Pancreas (tissue), 10 donors: Measurements from ENCODE around the gene SLC22A7. TPM values are rescaled to one million over a fixed set of nuclear protein-coding genes. Genes with fewer than 3 reads are reported as not detected.

Source experiments
- ATAC-seq, 4 donors: fragments of 200-7000 bp; cut with Tn5 transposase; one replicate each; pipeline versions ENCODE4 v1.8.0 to v1.9.1; 2020; ENCODE audit warnings: mild to moderate bottlenecking in 4 of 4, moderate library complexity in 4 of 4
- DNase-seq, 6 donors: peaks; one replicate each; pipeline ENCODE4 v3.0.0-alpha.2; 2020
- FAIRE-seq: peaks from 2 replicates; lab custom pipeline; 2012; peaks lifted over from hg19 to GRCh38; lab: Jason Lieb, UNC
- H3K27ac ChIP-seq, 4 donors: fragments of 200-600 bp; sonication (generic); 1 replicate in 3 of 4; 2 replicates in 1 of 4; pipeline versions ENCODE4 v1.5.0 to v1.8.0; 2020
- H3K27me3 ChIP-seq, 4 donors: fragments of 200-600 bp; one replicate each; pipeline ENCODE4 v1.8.0; 2021
- H3K36me3 ChIP-seq, 3 donors: fragments of 200-600 bp; sonication (generic) in 1 of 3; one replicate each; pipeline versions ENCODE4 v1.5.0 to v1.8.0; 2020 to 2021
- H3K4me1 ChIP-seq, 3 donors: fragments of 200-600 bp; one replicate each; pipeline ENCODE4 v1.8.0; 2021
- H3K4me3 ChIP-seq, 4 donors: fragments of 200-600 bp; sonication (generic) in 2 of 4; one replicate each; pipeline versions ENCODE4 v1.5.0 to v1.8.0; 2020 to 2021
- H3K9me3 ChIP-seq, 4 donors: fragments of 200-600 bp; one replicate each; pipeline ENCODE4 v1.8.0; 2021
- WGBS, 2 donors: extraction: QIAGEN DNeasy Blood & Tissue Kit; methylation state at CpG; one replicate each; pipeline ENCODE4 v1.1.7; 2013; 5-methylcytosine and 5-hydroxymethylcytosine counted together
- intact Hi-C, 3 donors: fragments of 100-400 bp; cut with DNase I; formaldehyde crosslinking; loops; one replicate each; pipeline versions ENCODE4 v1.11.1 to v1.14.2; 2022
- polyA plus RNA-seq, 2 donors: library from polyadenylated mRNA; stranded (reverse); fragments of 200-250 nt; gene quantifications; one replicate each; pipeline ENCODE4 v1.2.3, GENCODE V29; 2013
- total RNA-seq, 6 donors: library from RNA; stranded (reverse); fragmentation: NEBNext Ultra II Directional in 4 of 6; extraction: Animal tissue kit (Norgen Biotek cat#: 25700) in 4 of 6; gene quantifications; one replicate each; pipeline versions ENCODE4 v1.2.1 to v1.2.4, GENCODE V29; 2021 to 2023
- TF ChIP-seq, protein P1 (sequence below), 4 donors: fragments of 200-600 bp; sonication (generic) in 3 of 4; IDR thresholded peaks; one replicate each; pipeline versions ENCODE4 v1.5.0 to v1.8.0; 2021; ENCODE audit warnings: antibody characterized with exemption in 4 of 4
- donor health status: healthy with polysubstance abuse.
- donor health status: DM: no; HTN: no; CAD: no; lungs with moderate emphysema.
- donor health status: DM: no; HTN: no; CAD: no.
- donor health status: control.
- donor health status: control.
- donor health status: Bipolar disorder and iron deficiency.
- donor health status: DM: yes; HTN: yes; CAD: no.
- donor health status: DM: no; HTN: no; CAD: no.
- donor health status: DM: no; HTN: no; CAD: no.
- donor health status: DM: yes; HTN: yes; CAD: no.

The SLC22A7 gene
- total and polyA plus RNA-seq, 8 donors = 0.16 TPM; not detected in 7

DNA sequence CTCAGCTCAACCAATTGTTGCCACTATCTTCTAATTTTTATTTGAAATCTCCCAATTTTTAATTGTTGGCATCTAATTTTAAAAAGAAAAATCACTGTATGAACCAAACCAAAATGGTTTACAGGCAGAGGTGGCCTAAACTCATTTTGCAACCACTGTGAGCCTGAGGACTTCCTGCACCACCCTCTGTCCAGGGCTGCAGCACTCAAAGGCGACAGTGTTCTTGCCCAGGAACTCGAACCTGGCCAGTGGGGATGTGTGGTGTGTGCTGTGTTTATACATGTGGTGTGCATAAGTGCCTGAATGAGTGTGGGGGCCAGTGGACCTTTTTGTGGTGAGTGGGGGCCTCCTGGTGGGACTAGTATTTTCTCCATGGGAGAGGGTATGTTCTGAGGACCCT is 24.4 kb upstream of the SLC22A7 start:
- WGBS, 2 donors = 60 to 71% methylated on average over 2 of the region's 2 CpGs
- TF ChIP-seq, protein P1, sequence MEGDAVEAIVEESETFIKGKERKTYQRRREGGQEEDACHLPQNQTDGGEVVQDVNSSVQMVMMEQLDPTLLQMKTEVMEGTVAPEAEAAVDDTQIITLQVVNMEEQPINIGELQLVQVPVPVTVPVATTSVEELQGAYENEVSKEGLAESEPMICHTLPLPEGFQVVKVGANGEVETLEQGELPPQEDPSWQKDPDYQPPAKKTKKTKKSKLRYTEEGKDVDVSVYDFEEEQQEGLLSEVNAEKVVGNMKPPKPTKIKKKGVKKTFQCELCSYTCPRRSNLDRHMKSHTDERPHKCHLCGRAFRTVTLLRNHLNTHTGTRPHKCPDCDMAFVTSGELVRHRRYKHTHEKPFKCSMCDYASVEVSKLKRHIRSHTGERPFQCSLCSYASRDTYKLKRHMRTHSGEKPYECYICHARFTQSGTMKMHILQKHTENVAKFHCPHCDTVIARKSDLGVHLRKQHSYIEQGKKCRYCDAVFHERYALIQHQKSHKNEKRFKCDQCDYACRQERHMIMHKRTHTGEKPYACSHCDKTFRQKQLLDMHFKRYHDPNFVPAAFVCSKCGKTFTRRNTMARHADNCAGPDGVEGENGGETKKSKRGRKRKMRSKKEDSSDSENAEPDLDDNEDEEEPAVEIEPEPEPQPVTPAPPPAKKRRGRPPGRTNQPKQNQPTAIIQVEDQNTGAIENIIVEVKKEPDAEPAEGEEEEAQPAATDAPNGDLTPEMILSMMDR (IDR thresholded peaks at IDR 0.05) = no peak
- Histone ChIP-seq H3K36me3 (no peaks in the 10 kb centered on the region), H3K4me1 (peaks cover 5 to 12% (median 7%) of the 10 kb centered on the region in 3 donors), H3K9me3 (no peaks in the 10 kb centered on the region), H3K27ac (no peak overlapping the region), H3K27me3 (no peaks in the 10 kb centered on the region), H3K4me3 (no peak overlapping the region)
- ATAC-seq (no peak), FAIRE-seq (no peak), DNase-seq (no peak)
- intact Hi-C loops = no loop called here

DNA sequence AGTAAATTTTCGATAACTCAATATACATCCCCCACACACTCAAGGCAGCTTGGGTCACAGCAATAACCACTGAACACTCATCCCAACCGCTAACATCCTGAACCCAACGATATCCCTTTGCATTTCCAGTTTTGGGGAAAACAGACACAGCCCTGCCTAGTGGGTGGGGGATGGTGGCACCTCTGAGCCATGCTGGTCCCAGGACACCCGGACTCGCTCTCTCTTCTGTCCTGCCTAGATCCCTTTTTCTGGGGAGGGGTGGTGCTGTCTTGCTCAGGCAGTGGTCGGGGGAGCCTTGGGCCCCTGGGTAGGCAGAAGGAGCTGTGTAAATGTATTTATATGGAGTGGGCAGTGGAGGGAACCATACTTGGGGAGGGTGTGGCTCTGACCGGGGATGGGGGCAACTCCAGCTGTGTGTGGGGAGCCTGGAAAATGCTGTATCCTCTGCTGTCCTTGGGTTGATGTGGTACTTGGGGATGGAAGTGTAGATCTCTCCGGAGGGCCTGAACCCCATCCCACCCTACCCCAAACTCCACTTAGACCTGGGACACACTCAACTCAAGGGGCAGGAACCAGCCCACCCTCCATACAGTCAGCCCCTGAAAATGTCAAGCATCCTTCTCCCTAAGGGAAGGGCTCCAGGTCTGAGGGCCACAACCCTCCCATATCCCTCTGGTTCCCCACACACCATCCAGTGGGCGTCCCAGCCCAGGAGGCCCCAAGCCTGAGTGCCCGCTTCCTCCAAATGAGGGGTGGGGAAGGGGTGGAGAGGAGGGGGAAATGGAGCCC is 23.7 kb upstream of the SLC22A7 start:
- no peaks in the 10 kb centered on the region for H3K36me3 ChIP-seq
- peaks cover under 1 to 6% (median 6%) of the 10 kb centered on the region in 3 donors for H3K4me1 ChIP-seq
- intact Hi-C loops = no loop called here
- no peaks in the 10 kb centered on the region for H3K9me3 ChIP-seq
- H3K27me3 ChIP-seq = no peaks in the 10 kb centered on the region
- TF ChIP-seq, protein P1 (IDR thresholded peaks at IDR 0.05) = no peak
- DNase-seq = no peak
- peak overlapping the region in 1 of 4 donors; percentile 46 for H3K4me3 ChIP-seq
- no peak overlapping the region for H3K27ac ChIP-seq
- no peak for FAIRE-seq
- WGBS, 2 donors = 85 to 89% methylated on average over 9 to 10 of the region's 10 CpGs
- no peak for ATAC-seq

DNA sequence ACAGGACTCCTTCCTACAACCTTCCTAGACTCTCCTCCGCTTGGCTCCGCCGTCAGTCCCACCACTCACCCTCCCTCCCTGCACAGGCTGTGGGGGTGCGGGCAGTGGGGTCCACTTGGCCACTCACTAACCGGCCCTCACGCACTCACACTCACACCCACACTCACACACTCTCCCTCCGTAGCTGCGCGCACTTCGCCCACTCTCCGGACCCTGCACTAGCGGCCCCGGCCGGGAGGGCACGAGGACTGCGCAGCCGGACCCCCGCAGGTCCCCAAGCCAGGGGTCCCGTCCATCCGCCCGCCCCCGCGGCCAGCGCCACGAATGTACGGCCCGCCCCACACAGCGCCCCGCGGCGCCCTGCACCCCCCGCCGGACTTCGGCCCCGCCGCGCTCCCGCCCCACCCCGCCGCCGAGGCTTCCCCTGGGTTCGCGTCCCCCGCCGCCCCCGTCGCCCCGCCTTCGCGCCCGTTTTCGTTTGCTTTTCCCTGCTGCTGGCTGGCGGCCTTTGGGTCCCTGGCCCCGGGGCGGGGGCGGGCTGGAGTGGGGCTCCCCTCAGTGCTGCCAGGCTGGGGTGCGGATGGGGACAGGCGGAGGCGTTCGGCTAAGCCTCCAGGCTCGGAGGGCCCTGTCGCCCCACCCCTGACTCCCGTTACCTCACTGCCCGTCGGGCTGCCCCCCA is 23.0 kb upstream of the SLC22A7 start:
- DNase-seq (peak in 3 of 6 donors; percentile 49 to 86 (median 72)), ATAC-seq (peak; percentile 55 to 82 (median 66)), FAIRE-seq (no peak)
- peak overlapping the region; percentile 10 to 46 (median 28) for H3K4me3 ChIP-seq
- TF ChIP-seq, protein P1 (IDR thresholded peaks at IDR 0.05) = no peak
- no peaks in the 10 kb centered on the region for H3K9me3 ChIP-seq
- H3K4me1 ChIP-seq = no peaks in the 10 kb centered on the region
- no peaks in the 10 kb centered on the region for H3K36me3 ChIP-seq
- WGBS, 2 donors = 8 to 9% methylated on average over 64 to 65 of the region's 65 CpGs
- no peak overlapping the region for H3K27ac ChIP-seq
- no peaks in the 10 kb centered on the region for H3K27me3 ChIP-seq
- intact Hi-C loops = no loop called here

DNA sequence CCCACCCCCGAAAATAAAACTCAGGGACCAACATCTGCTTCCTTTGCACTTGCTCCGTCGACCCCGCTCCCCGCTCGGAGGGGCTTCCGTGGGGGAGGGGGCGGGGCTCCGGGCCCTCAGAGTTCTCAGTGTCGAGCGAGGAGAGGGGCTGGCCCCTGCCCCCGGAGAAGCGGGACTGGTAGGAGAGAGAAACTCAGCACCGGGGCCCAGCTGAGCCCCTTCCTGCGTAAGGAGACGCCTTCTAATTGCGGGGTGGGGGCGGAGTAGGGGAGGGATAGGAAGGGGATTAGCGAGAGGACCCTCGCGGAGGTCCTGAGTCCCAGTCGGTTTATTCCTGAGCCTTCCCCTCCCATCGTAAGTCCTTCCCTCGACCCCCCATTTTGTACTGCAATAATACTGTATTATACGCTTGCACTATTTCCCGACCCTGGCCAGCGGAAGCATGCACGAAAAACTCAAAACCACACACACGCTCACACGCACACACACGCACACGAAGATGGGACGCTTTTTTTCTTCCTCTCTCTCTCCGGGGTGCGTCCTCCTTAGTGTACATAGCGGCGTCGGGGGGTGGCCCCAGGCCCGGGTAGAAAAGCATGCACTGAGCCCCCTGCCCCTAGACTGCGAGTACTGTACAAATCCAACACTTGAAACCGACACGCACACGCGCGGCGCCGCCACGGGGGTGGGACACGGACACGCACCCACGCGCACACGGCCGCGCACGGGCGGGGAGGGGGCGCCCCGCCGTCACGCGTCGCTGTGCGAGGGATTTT is 22.1 kb upstream of the SLC22A7 start:
- TF ChIP-seq, protein P1 (IDR thresholded peaks at IDR 0.05) = no peak
- ATAC-seq (no peak), DNase-seq (peak in 1 of 6 donors; percentile 26), FAIRE-seq (no peak)
- Histone ChIP-seq H3K9me3 (no peaks in the 10 kb centered on the region), H3K4me3 (peak overlapping the region in 1 of 4 donors; percentile 46), H3K4me1 (no peaks in the 10 kb centered on the region), H3K27ac (no peak overlapping the region), H3K36me3 (no peaks in the 10 kb centered on the region), H3K27me3 (no peaks in the 10 kb centered on the region)
- intact Hi-C loops = no loop called here
- 48 to 49% methylated on average over 64 of the region's 64 CpGs for WGBS, 2 donors
